CD4-positive, alpha-beta memory T cell (primary cell): ENCODE measurements around the gene JADE1. TPM values are rescaled to one million over a fixed set of nuclear protein-coding genes. Genes with fewer than 3 reads are reported as not detected.

Experiments
- CTCF ChIA-PET: fragments of 350-600 bp; sonication (Branson Sonifier 250); formaldehyde crosslinking; loops from one replicate; lab custom pipeline; 2021; ENCODE audit warnings: inconsistent platforms; ENCODE audit not compliant: partially characterized antibody; lab: Charles Lee
- POLR2A ChIA-PET: fragments of 350-600 bp; sonication (Branson Sonifier 250); formaldehyde crosslinking; loops from one replicate; lab custom pipeline; 2021; ENCODE audit not compliant: partially characterized antibody; lab: Charles Lee
- DNase-seq, 5 donors: peaks; one replicate each; pipeline versions ENCODE4 v3.0.0 to v3.0.0-alpha.2; 2020 to 2022; ENCODE audit warnings: mixed read lengths in 1 of 5
- H3K27ac ChIP-seq: one replicate; pipeline ENCODE4 v1.7.0; 2013; ENCODE audit warnings: low read depth, low read length
- H3K27me3 ChIP-seq: 2 replicates; pipeline ENCODE4 v1.7.0; 2013; ENCODE audit warnings: mild to moderate bottlenecking, low read length, moderate library complexity; ENCODE audit not compliant: insufficient read depth
- H3K36me3 ChIP-seq: 2 replicates; pipeline ENCODE4 v1.7.0; 2013; ENCODE audit warnings: mild to moderate bottlenecking, low read length, moderate library complexity; ENCODE audit not compliant: insufficient read depth
- H3K4me1 ChIP-seq: 2 replicates; pipeline ENCODE4 v1.7.0; 2013; ENCODE audit warnings: mild to moderate bottlenecking, low read length, moderate library complexity; ENCODE audit not compliant: insufficient read depth
- H3K4me3 ChIP-seq, 2 donors: one replicate each; pipeline ENCODE4 v1.7.0; 2013; ENCODE audit warnings: low read length in 2 of 2, mild to moderate bottlenecking in 1 of 2
- H3K9me3 ChIP-seq, 2 donors: one replicate each; pipeline ENCODE4 v1.7.0; 2013; ENCODE audit warnings: low read length in 2 of 2, control low read depth in 1 of 2; ENCODE audit not compliant: control insufficient read depth in 1 of 2
- H3K27ac Mint-ChIP-seq, 7 donors: one replicate each; pipeline ENCODE4 v1.8.0; 2020 to 2021; ENCODE audit warnings: mixed read lengths in 7 of 7, mild to moderate bottlenecking in 6 of 7, inconsistent platforms in 3 of 7, moderate library complexity in 3 of 7
- H3K27me3 Mint-ChIP-seq, 2 donors: one replicate each; pipeline ENCODE4 v1.8.0; 2020 to 2021; ENCODE audit warnings: mixed read lengths in 2 of 2
- H3K36me3 Mint-ChIP-seq, 2 donors: one replicate each; pipeline ENCODE4 v1.8.0; 2020 to 2021; ENCODE audit warnings: mixed read lengths in 2 of 2, inconsistent platforms in 1 of 2, mild to moderate bottlenecking in 1 of 2
- H3K4me1 Mint-ChIP-seq, 4 donors: one replicate each; pipeline ENCODE4 v1.8.0; 2020 to 2021; ENCODE audit warnings: mixed read lengths in 4 of 4, mild to moderate bottlenecking in 1 of 4
- H3K4me3 Mint-ChIP-seq, 8 donors: one replicate each; pipeline ENCODE4 v1.8.0; 2020 to 2021; ENCODE audit warnings: mixed read lengths in 8 of 8, mild to moderate bottlenecking in 7 of 8, moderate library complexity in 6 of 8, inconsistent platforms in 3 of 8
- H3K9me3 Mint-ChIP-seq, 8 donors: one replicate each; pipeline ENCODE4 v1.8.0; 2020 to 2021; ENCODE audit warnings: mixed read lengths in 8 of 8, mild to moderate bottlenecking in 5 of 8, inconsistent platforms in 3 of 8, moderate library complexity in 1 of 8
- intact Hi-C: fragments of 100-400 bp; cut with micrococcal nuclease; formaldehyde crosslinking; loops from one replicate; pipeline ENCODE4 v1.15.1; 2023
- polyA plus RNA-seq, 2 donors: library from polyadenylated mRNA; unstranded; fragments of 300-500 nt; fragmentation: Illumina TruSeq; gene quantifications; one replicate each; pipeline ENCODE4 v1.2.3, GENCODE V29; 2021
- total RNA-seq, 2 experiments: library from RNA; stranded (reverse); gene quantifications; one replicate each; pipeline ENCODE4 v1.2.3, GENCODE V29; 2021

JADE1 gene
- total and polyA plus RNA-seq, 4 experiments from 2014 or later, result 44.9 to 67.3 (median 59.9) TPM

GRCh38 chr4:128916832-128917231 lies 107.3 kb downstream of the JADE1 start:
- H3K36me3 Mint-ChIP-seq, result peaks cover 1 to 8% of the 10 kb centered on the region in 2 donors
- H3K27me3 Mint-ChIP-seq, result no peaks in the 10 kb centered on the region
- H3K4me3 Mint-ChIP-seq, result no peak overlapping the region
- no peak overlapping the region for H3K27ac ChIP-seq
- peaks cover 18 to 25% (median 20%) of the 10 kb centered on the region in 4 donors for H3K4me1 Mint-ChIP-seq
- H3K4me1 ChIP-seq, result peaks cover 10% of the 10 kb centered on the region
- H3K9me3 Mint-ChIP-seq, result no peaks in the 10 kb centered on the region
- no peak overlapping the region for H3K4me3 ChIP-seq
- no peaks in the 10 kb centered on the region for H3K27me3 ChIP-seq
- ChIA-PET CTCF (no interaction called here), POLR2A (no interaction called here)
- no peaks in the 10 kb centered on the region for H3K36me3 ChIP-seq
- DNase-seq, result no peak
- intact Hi-C loops, result no loop called here
- H3K27ac Mint-ChIP-seq, result no peak overlapping the region
- H3K9me3 ChIP-seq, result no peaks in the 10 kb centered on the region

GRCh38 chr4:128917781-128918180 lies 108.3 kb downstream of the JADE1 start:
- Histone ChIP-seq H3K36me3 (no peaks in the 10 kb centered on the region), H3K4me1 (peaks cover 10% of the 10 kb centered on the region), H3K4me3 (no peak overlapping the region), H3K27ac (no peak overlapping the region), H3K27me3 (no peaks in the 10 kb centered on the region), H3K9me3 (no peaks in the 10 kb centered on the region)
- CTCF ChIA-PET, result no interaction called here
- POLR2A ChIA-PET, result no interaction called here
- DNase-seq, result peak in 3 of 5 donors; percentile 4 to 14 (median 13)
- Mint-ChIP-seq H3K4me1 (peaks cover 18 to 25% (median 20%) of the 10 kb centered on the region in 4 donors), H3K9me3 (peaks cover 0 to 2% (median 0%) of the 10 kb centered on the region in 8 donors), H3K36me3 (peaks cover 4 to 10% of the 10 kb centered on the region in 2 donors), H3K27me3 (no peaks in the 10 kb centered on the region), H3K4me3 (peak overlapping the region in 1 of 8 donors; percentile 12), H3K27ac (peak overlapping the region in 2 of 7 donors; percentile 8 to 28)
- intact Hi-C loops, result no loop called here

GRCh38 chr4:128921954-128922353 lies 112.5 kb downstream of the JADE1 start:
- POLR2A ChIA-PET, result no interaction called here
- H3K4me3 ChIP-seq, result no peak overlapping the region
- Mint-ChIP-seq H3K4me3 (no peak overlapping the region), H3K4me1 (peaks cover 18 to 25% (median 20%) of the 10 kb centered on the region in 4 donors), H3K36me3 (peaks cover 15 to 19% of the 10 kb centered on the region in 2 donors), H3K9me3 (peaks cover 0 to 4% (median 2%) of the 10 kb centered on the region in 8 donors), H3K27ac (no peak overlapping the region), H3K27me3 (no peaks in the 10 kb centered on the region)
- no peaks in the 10 kb centered on the region for H3K27me3 ChIP-seq
- H3K36me3 ChIP-seq, result no peaks in the 10 kb centered on the region
- H3K9me3 ChIP-seq, result no peaks in the 10 kb centered on the region
- no peak for DNase-seq
- intact Hi-C loops, result no loop called here
- no peak overlapping the region for H3K27ac ChIP-seq
- CTCF ChIA-PET, result no interaction called here
- peaks cover 10% of the 10 kb centered on the region for H3K4me1 ChIP-seq
